GM13977 (cell line): ENCODE results near the gene OR6B1.

Experiments used
- DNase-seq: peaks from one replicate; pipeline ENCODE4 v3.0.0; 2012; ENCODE audit warnings: low spot score
- CTCF ChIP-seq: IDR thresholded peaks from 2 replicates; pipeline ENCODE4 v1.5.1; 2012; ENCODE audit warnings: mild to moderate bottlenecking, control low read depth; ENCODE audit not compliant: insufficient read depth; ENCODE audit errors: extremely low read depth, missing control alignments
- in situ Hi-C: fragments of 300-500 bp; cut with MboI; formaldehyde crosslinking; loops from one replicate; pipeline ENCODE4 v1.12.0; 2022; ENCODE audit warnings: low sequenced_read_pairs, low pct_unique_long_range_greater_than_20kb, mixed read lengths, inconsistent platforms; ENCODE audit not compliant: unreplicated experiment

Gene OR6B1

DNA sequence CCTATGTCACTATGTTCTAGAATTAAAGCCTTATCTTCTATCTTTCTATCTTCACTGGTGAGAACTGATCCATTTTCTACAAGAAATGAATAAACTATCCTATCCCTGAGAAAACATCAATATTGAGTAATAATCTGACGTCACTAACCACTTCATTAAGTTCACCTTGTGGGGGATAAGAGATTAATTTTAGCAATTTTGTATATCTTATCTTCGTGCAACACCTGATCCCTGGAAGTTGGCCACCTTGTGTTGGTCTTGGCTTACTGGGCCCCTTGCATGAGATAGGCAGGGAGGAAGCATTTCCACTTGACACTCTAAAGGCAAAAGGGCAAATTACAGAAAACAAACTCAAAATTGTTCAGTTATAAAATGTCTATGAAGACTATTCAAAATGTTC lies 20.1 kb upstream of the OR6B1 start:
- TF ChIP-seq CTCF, result no peak
- in situ Hi-C loops, result no loop called here
- no peak for DNase-seq

DNA sequence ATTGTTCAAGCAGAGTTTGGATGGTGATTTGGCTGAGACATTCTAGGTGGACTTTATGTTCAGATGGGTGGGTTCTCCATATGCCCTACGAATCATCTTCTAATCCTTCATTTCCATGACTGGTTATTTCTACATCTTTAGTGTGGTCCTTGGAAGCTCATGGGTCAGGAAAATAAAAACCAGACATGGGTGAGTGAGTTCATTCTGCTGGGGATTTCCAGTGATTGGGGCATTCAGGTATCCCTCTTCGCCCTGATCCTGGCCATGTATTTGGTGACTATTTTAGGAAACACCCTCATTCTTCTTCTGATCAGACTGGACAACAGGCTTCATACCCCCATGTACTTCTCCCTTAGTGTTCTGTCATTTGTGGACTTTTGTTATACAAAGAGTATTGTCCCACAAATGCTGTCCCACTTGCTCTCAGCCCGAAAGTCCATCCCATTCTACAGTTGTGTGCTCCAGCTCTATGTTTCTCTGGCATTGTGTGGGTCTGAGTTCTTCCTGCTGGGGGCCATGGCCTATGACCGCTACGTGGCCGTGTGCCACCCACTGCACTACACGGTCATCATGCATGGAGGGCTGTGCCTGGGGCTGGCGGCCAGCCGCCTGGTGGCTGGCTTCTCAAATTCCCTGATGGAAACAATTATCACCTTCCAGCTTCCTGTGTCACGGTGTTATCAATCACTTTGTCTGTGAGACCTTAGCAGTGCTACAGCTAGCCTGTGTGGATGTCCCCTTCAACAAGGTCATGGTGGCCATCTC lies 19.2 kb upstream of the OR6B1 start:
- in situ Hi-C loops, result no loop called here
- DNase-seq, result no peak
- TF ChIP-seq CTCF, result no peak

DNA sequence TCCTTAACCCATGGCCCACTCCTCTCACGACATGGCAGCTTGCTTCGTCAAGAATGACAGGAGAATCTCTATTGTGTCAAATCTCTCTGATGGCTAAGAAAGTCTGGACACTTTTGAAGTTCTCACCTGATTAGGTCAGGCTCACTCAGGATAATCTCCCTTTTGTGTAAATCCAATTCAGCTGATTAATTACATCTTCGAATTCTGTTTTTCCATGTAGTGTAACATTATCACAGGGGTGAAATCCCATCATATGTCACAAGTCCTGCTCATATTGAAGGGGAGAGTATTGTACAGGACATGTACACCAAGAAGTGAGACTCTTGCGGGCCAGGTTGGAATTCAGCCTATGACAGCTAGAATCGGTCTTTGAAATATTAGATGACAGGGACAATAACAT lies 16.2 kb upstream of the OR6B1 start:
- in situ Hi-C loops, result no loop called here
- no peak for DNase-seq

GRCh38 chr7:143987513-143987912 lies 12.6 kb upstream of the OR6B1 start:
- in situ Hi-C loops, result no loop called here

More for the DNA sequence above, 16.2 kb upstream of the OR6B1 start:
- no peak for TF ChIP-seq CTCF

GRCh38 chr7:143988976-143989745 lies 11.0 kb upstream of the OR6B1 start:
- TF ChIP-seq CTCF, result no peak
- in situ Hi-C loops, result no loop called here
- DNase-seq, result no peak

More at GRCh38 chr7:143987513-143987912, 12.6 kb upstream of the OR6B1 start:
- TF ChIP-seq CTCF, result no peak
- peak; percentile 42 for DNase-seq

- no peak for TF ChIP-seq CTCF
- no peak for DNase-seq
- in situ Hi-C loops, result no loop called here
Measured at GRCh38 chr7:143992670-143993069, 7.5 kb upstream of the OR6B1 start.
